Trophoblast cell (in vitro differentiated cells and primary cell): ENCODE results near the gene EHD4.

Experiments
- DNase-seq, 2 donors: peaks; one replicate each; pipeline ENCODE4 v3.0.0-alpha.2; 2016
- H2AFZ ChIP-seq: 2 replicates; pipeline ENCODE4 v1.6.1; 2013; ENCODE audit warnings: low read length, moderate library complexity, mild to moderate bottlenecking; ENCODE audit not compliant: insufficient read depth, poor library complexity
- H2AK5ac ChIP-seq: 2 replicates; pipeline ENCODE4 v1.6.1; 2013; ENCODE audit warnings: mild to moderate bottlenecking, low read length
- H2BK120ac ChIP-seq: 2 replicates; pipeline ENCODE4 v1.6.1; 2013; ENCODE audit warnings: low read length, mild to moderate bottlenecking, moderate library complexity; ENCODE audit not compliant: insufficient read depth, poor library complexity
- H2BK12ac ChIP-seq: 2 replicates; pipeline ENCODE4 v1.6.1; 2013; ENCODE audit warnings: mild to moderate bottlenecking, low read length, moderate library complexity
- H2BK5ac ChIP-seq: 2 replicates; pipeline ENCODE4 v1.6.1; 2013; ENCODE audit warnings: low read length, low read depth, moderate library complexity, mild to moderate bottlenecking; ENCODE audit not compliant: poor library complexity
- H3K14ac ChIP-seq: 2 replicates; pipeline ENCODE4 v1.6.1; 2013; ENCODE audit warnings: mild to moderate bottlenecking, low read length
- H3K18ac ChIP-seq: 2 replicates; pipeline ENCODE4 v1.6.1; 2013; ENCODE audit warnings: mild to moderate bottlenecking, low read length
- H3K23ac ChIP-seq: 2 replicates; pipeline ENCODE4 v1.6.1; 2013; ENCODE audit warnings: low read length
- H3K27ac ChIP-seq: 2 replicates; pipeline ENCODE4 v1.5.1; 2013; ENCODE audit warnings: low read depth, mild to moderate bottlenecking, inconsistent platforms, low read length, moderate library complexity
- H3K27me3 ChIP-seq: 2 replicates; pipeline ENCODE4 v1.6.1; 2013; ENCODE audit warnings: inconsistent platforms, mild to moderate bottlenecking, low read length, moderate library complexity; ENCODE audit not compliant: insufficient read depth
- H3K36me3 ChIP-seq, 2 experiments: 1 replicate in 1 of 2; 2 replicates in 1 of 2; pipeline ENCODE4 v1.6.1; 2013; ENCODE audit warnings: low read length in 2 of 2, mild to moderate bottlenecking in 2 of 2, moderate library complexity in 1 of 2; ENCODE audit not compliant: insufficient read depth in 2 of 2, control insufficient read depth in 1 of 2
- H3K4ac ChIP-seq: 2 replicates; pipeline ENCODE4 v1.6.1; 2013; ENCODE audit warnings: low read depth, mild to moderate bottlenecking, low read length, moderate library complexity
- H3K4me1 ChIP-seq, 2 experiments: 1 replicate in 1 of 2; 2 replicates in 1 of 2; pipeline ENCODE4 v1.6.1; 2013; ENCODE audit warnings: low read length in 2 of 2, mild to moderate bottlenecking in 2 of 2, moderate library complexity in 1 of 2; ENCODE audit not compliant: insufficient read depth in 2 of 2, control insufficient read depth in 1 of 2
- H3K4me2 ChIP-seq: 2 replicates; pipeline ENCODE4 v1.6.1; 2013; ENCODE audit warnings: inconsistent platforms, mild to moderate bottlenecking, low read length, moderate library complexity
- H3K4me3 ChIP-seq: 2 replicates; pipeline ENCODE4 v1.5.1; 2013; ENCODE audit warnings: mild to moderate bottlenecking, low read depth, low read length, inconsistent platforms
- H3K79me1 ChIP-seq: one replicate; pipeline ENCODE4 v1.6.1; 2013; ENCODE audit warnings: low read length
- H3K79me2 ChIP-seq: 2 replicates; pipeline ENCODE4 v1.6.1; 2013; ENCODE audit warnings: low read length, mild to moderate bottlenecking; ENCODE audit not compliant: control insufficient read depth, insufficient read depth, poor library complexity
- H3K9ac ChIP-seq: 2 replicates; pipeline ENCODE4 v1.6.1; 2013; ENCODE audit warnings: mild to moderate bottlenecking, low read length
- H3K9me3 ChIP-seq: 2 replicates; pipeline ENCODE4 v1.6.1; 2013; ENCODE audit warnings: low read depth, mild to moderate bottlenecking, control low read depth, inconsistent platforms, low read length; ENCODE audit not compliant: insufficient read depth
- H4K12ac ChIP-seq: 2 replicates; pipeline ENCODE4 v1.6.1; 2013; ENCODE audit warnings: low read depth, mild to moderate bottlenecking, low read length, moderate library complexity
- H4K8ac ChIP-seq: 2 replicates; pipeline ENCODE4 v1.6.1; 2013; ENCODE audit warnings: low read depth, mild to moderate bottlenecking, low read length, moderate library complexity
- H4K91ac ChIP-seq: one replicate; pipeline ENCODE4 v1.6.1; 2013; ENCODE audit warnings: low read depth, mild to moderate bottlenecking, low read length, moderate library complexity
- WGBS: extraction: QIAGEN DNeasy Blood & Tissue Kit; methylation state at CpG from one replicate; pipeline ENCODE4 v1.1.7; 2013; ENCODE audit warnings: missing lambda C conversion rate; ENCODE audit not compliant: insufficient read length, insufficient coverage; ENCODE audit errors: extremely low coverage; 5-methylcytosine and 5-hydroxymethylcytosine counted together

The EHD4 gene

DNA sequence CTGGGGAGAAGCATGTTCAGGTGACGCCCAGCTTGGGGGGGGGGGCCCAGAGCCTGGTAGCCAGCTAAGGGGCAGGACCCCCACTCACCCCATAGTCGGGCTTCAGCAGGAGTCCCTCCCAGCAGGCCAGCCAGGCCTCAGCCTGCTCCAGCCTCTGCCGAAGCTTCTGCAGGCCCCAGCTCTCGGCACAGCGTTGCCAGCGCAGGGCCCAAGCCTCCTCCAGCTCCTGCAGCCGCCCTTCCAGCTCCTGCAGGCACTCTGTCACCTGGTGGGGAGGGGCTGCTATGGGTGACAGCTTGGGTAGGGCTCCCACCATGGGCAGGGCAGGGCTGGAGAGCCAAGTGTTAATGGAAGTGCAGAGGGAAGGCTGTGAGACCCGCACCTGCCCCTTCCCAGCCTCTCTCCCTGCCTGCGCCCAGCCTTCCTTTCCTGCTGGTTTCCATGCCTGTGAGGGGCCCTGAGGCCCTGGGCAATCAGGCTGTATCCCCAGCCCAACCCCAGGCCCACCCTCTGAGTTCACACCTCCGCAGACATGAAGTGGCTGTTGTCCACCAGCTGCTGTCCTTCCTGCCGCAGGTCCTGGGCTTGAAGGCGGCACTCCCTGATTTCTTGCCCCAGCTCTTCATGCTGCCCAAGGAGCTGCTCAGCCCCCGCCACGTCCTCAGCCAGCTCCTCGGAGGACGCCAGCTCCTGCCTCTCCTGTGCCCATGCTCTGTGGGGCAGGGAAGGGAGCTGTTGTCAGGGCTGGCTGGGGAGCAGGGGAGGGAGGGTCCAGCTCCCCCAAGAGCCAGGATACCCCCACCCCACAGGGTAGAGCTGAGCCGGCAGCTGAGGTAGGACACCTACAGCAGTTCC is 119.4 kb downstream of the EHD4 start:
- no peak overlapping the region for H3K4ac ChIP-seq
- no peak overlapping the region for H3K27ac ChIP-seq
- no peak overlapping the region for H3K18ac ChIP-seq
- H3K23ac ChIP-seq: no peak overlapping the region
- H2BK120ac ChIP-seq: no peak overlapping the region
- no peak overlapping the region for H3K9ac ChIP-seq
- no peaks in the 10 kb centered on the region for H3K79me2 ChIP-seq
- H3K4me3 ChIP-seq: no peak overlapping the region
- no peak overlapping the region for H4K12ac ChIP-seq
- no peaks in the 10 kb centered on the region for H3K79me1 ChIP-seq
- no peak overlapping the region for H2BK12ac ChIP-seq
- no peak overlapping the region for H2BK5ac ChIP-seq
- H3K14ac ChIP-seq: no peak overlapping the region
- no peaks in the 10 kb centered on the region for H3K27me3 ChIP-seq
- no peak overlapping the region for H4K8ac ChIP-seq
- H3K4me2 ChIP-seq: no peak overlapping the region
- H2AFZ ChIP-seq: no peak overlapping the region
- H2AK5ac ChIP-seq: no peak overlapping the region
- no peak overlapping the region for H4K91ac ChIP-seq
- no peaks in the 10 kb centered on the region for H3K4me1 ChIP-seq
- peaks cover 5 to 8% of the 10 kb centered on the region in 2 experiments for H3K36me3 ChIP-seq
- no peaks in the 10 kb centered on the region for H3K9me3 ChIP-seq
- no CpG with 5 or more reads among the region's 17 CpGs for WGBS
- DNase-seq: no peak

DNA sequence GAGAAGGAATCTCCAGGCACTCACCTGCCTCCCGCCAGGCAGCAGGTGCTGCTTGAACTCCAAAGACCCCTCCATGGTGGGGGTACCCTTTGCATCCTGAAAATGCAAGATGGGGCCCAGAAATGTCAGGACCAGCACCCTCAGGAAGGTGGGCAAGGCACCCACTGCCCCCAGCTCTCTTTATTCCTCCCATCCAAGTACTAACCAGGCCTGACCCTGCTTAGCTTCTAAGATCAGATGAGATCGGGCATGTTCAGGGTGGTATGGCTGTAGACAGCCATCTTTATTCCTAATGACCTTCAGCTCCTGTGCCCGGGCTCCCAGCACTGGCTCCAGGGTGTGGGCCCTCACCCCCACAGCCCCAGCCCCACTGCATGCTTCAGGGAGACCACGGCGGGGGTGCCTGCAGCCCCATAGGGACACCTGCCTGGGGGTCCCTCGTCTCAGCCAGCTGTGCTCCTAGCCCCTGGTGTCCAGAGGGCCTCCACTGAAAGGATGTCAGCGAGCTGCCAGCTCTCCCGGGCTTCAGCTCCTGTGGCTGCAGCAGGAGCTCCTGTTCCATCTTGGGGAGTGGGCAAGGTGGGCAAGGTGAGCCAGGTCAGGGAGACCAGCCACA is 120.5 kb downstream of the EHD4 start:
- Histone ChIP-seq H3K23ac (no peak overlapping the region), H3K18ac (no peak overlapping the region), H4K8ac (no peak overlapping the region), H3K9me3 (no peaks in the 10 kb centered on the region), H3K4me1 (no peaks in the 10 kb centered on the region), H3K4ac (no peak overlapping the region), H2AK5ac (no peak overlapping the region), H3K79me2 (no peaks in the 10 kb centered on the region), H3K79me1 (no peaks in the 10 kb centered on the region), H2BK12ac (no peak overlapping the region), H2BK5ac (no peak overlapping the region), H3K36me3 (peaks cover 13 to 19% of the 10 kb centered on the region in 2 experiments), H4K12ac (no peak overlapping the region), H3K4me2 (no peak overlapping the region), H3K9ac (no peak overlapping the region), H3K27me3 (no peaks in the 10 kb centered on the region), H3K4me3 (no peak overlapping the region), H2BK120ac (no peak overlapping the region), H3K27ac (no peak overlapping the region), H4K91ac (no peak overlapping the region), H3K14ac (no peak overlapping the region), H2AFZ (no peak overlapping the region)
- no CpG with 5 or more reads among the region's 8 CpGs for WGBS
- DNase-seq: no peak

- no peak overlapping the region for H3K4ac ChIP-seq
- no CpG with 5 or more reads among the region's 11 CpGs for WGBS
- H3K4me2 ChIP-seq: no peak overlapping the region
- no peaks in the 10 kb centered on the region for H3K27me3 ChIP-seq
- no peak overlapping the region for H2AFZ ChIP-seq
- no peak overlapping the region for H2BK120ac ChIP-seq
- no peak overlapping the region for H3K27ac ChIP-seq
- no peak for DNase-seq
- H3K79me2 ChIP-seq: no peaks in the 10 kb centered on the region
- no peak overlapping the region for H2AK5ac ChIP-seq
- H3K23ac ChIP-seq: no peak overlapping the region
- no peak overlapping the region for H4K91ac ChIP-seq
- H4K8ac ChIP-seq: no peak overlapping the region
- no peak overlapping the region for H4K12ac ChIP-seq
- no peak overlapping the region for H3K9ac ChIP-seq
- H3K18ac ChIP-seq: no peak overlapping the region
- no peak overlapping the region for H3K14ac ChIP-seq
- H3K4me1 ChIP-seq: no peaks in the 10 kb centered on the region
- no peaks in the 10 kb centered on the region for H3K79me1 ChIP-seq
- H2BK12ac ChIP-seq: no peak overlapping the region
- H3K4me3 ChIP-seq: no peak overlapping the region
- no peak overlapping the region for H2BK5ac ChIP-seq
- peaks cover 20 to 22% of the 10 kb centered on the region in 2 experiments for H3K36me3 ChIP-seq
- no peaks in the 10 kb centered on the region for H3K9me3 ChIP-seq
These were observed 121.2 kb downstream of the EHD4 start for GRCh38 chr15:41851167-41851523.

GRCh38 chr15:41850482-41851166 is 121.7 kb downstream of the EHD4 start:
- Histone ChIP-seq H2BK12ac (no peak overlapping the region), H3K79me1 (no peaks in the 10 kb centered on the region), H2AFZ (no peak overlapping the region), H3K4ac (no peak overlapping the region), H3K23ac (no peak overlapping the region), H3K9ac (no peak overlapping the region), H3K79me2 (no peaks in the 10 kb centered on the region), H3K36me3 (peaks cover 21 to 22% of the 10 kb centered on the region in 2 experiments), H3K4me2 (no peak overlapping the region), H3K4me3 (no peak overlapping the region), H2AK5ac (no peak overlapping the region), H3K9me3 (no peaks in the 10 kb centered on the region), H4K8ac (no peak overlapping the region), H3K27me3 (no peaks in the 10 kb centered on the region), H2BK120ac (no peak overlapping the region), H3K14ac (no peak overlapping the region), H3K18ac (no peak overlapping the region), H4K91ac (no peak overlapping the region), H4K12ac (no peak overlapping the region), H3K27ac (no peak overlapping the region), H2BK5ac (no peak overlapping the region), H3K4me1 (no peaks in the 10 kb centered on the region)
- no CpG with 5 or more reads among the region's 16 CpGs for WGBS
- no peak for DNase-seq
